Hematopoietic multipotent progenitor cell treated with erythropoietin and hydrocortisone succinate and interleukin-3 and kit ligand, for 15 days (in vitro differentiated cells): ENCODE data around the gene ANAPC16.
A peak's percentile ranks its signal among the peaks of the same experiment; 100 is the strongest.
"Not testable (repeated sequence)": the region's sequence is repeated elsewhere in the genome, so short reads cannot be mapped to it uniquely, and the experiment has no call there.

Experiments
- DNase-seq: peaks from one replicate; pipeline ENCODE4 v3.0.0-alpha.2; 2015; ENCODE audit warnings: low spot score

ANAPC16 gene

GRCh38 chr10:72215611-72216549 lies at the start of gene ANAPC16, which contains the start of gene ASCC1:
Gene ANAPC16, plus strand, starts transcription at chr10:72216012. Its CDS starts 7,903 bp downstream, at chr10:72223915.
Gene ASCC1, minus strand, starts transcription at chr10:72216276. Its CDS starts 2,978 bp downstream, at chr10:72213298.
- peak; percentile 92 for DNase-seq

GRCh38 chr10:72167118-72167517 lies 48.7 kb upstream of the ANAPC16 start:
- DNase-seq = no peak

- DNase-seq = no peak
Measured at GRCh38 chr10:72170263-72170662, 45.5 kb upstream of the ANAPC16 start.

GRCh38 chr10:72170733-72171132 lies 45.1 kb upstream of the ANAPC16 start:
- no peak for DNase-seq

GRCh38 chr10:72171175-72171630 lies 44.6 kb upstream of the ANAPC16 start:
- no peak for DNase-seq

- DNase-seq = no peak
Measured at GRCh38 chr10:72173262-72173618, 42.6 kb upstream of the ANAPC16 start.

GRCh38 chr10:72173619-72174296 lies 42.1 kb upstream of the ANAPC16 start:
- DNase-seq = no peak

GRCh38 chr10:72174297-72174662 lies 41.5 kb upstream of the ANAPC16 start:
- DNase-seq = no peak

- no peak for DNase-seq
Measured at GRCh38 chr10:72175149-72175548, 40.7 kb upstream of the ANAPC16 start.

- no peak for DNase-seq
Measured at GRCh38 chr10:72176701-72177100, 39.1 kb upstream of the ANAPC16 start.

GRCh38 chr10:72177454-72177853 lies 38.4 kb upstream of the ANAPC16 start:
- no peak for DNase-seq

- DNase-seq = no peak
Measured at GRCh38 chr10:72184156-72184555, 31.7 kb upstream of the ANAPC16 start.

GRCh38 chr10:72186258-72186981 lies 29.4 kb upstream of the ANAPC16 start:
- no peak for DNase-seq

GRCh38 chr10:72186982-72187330 lies 28.9 kb upstream of the ANAPC16 start:
- DNase-seq = no peak

GRCh38 chr10:72194949-72195348 lies 20.9 kb upstream of the ANAPC16 start:
- DNase-seq = no peak

GRCh38 chr10:72200883-72201282 lies 14.9 kb upstream of the ANAPC16 start:
- no peak for DNase-seq

- DNase-seq = no peak
Measured at GRCh38 chr10:72201293-72201692, 14.5 kb upstream of the ANAPC16 start.

GRCh38 chr10:72204296-72204695 lies 11.5 kb upstream of the ANAPC16 start:
- no peak for DNase-seq

GRCh38 chr10:72204724-72205123 lies 11.1 kb upstream of the ANAPC16 start:
- DNase-seq = no peak

- DNase-seq = no peak
Measured at GRCh38 chr10:72206511-72207229, 9.1 kb upstream of the ANAPC16 start.

GRCh38 chr10:72208526-72208925 lies 7.3 kb upstream of the ANAPC16 start:
- not testable (repeated sequence) for DNase-seq

GRCh38 chr10:72211381-72211780 lies 4.4 kb upstream of the ANAPC16 start:
- DNase-seq = not testable (repeated sequence)
